GM12891 (cell line): ENCODE data around the gene RAN.

Experiments used
- POLR2A ChIP-seq: IDR thresholded peaks from 2 replicates; pipeline ENCODE4 v1.6.1; 2011; ENCODE audit warnings: low read depth, low read length, control low read depth
- POLR2AphosphoS5 ChIP-seq: IDR thresholded peaks from 2 replicates; pipeline ENCODE4 v1.6.1; 2011; ENCODE audit warnings: low read depth, low read length, control low read depth
- POU2F2 ChIP-seq: IDR thresholded peaks from 2 replicates; pipeline ENCODE4 v1.6.1; 2011; ENCODE audit warnings: low read depth, mild to moderate bottlenecking, control low read depth, low read length, moderate library complexity
- TAF1 ChIP-seq: IDR thresholded peaks from 2 replicates; pipeline ENCODE4 v1.6.1; 2011; ENCODE audit warnings: low read depth, low read length, control low read depth

DNA sequence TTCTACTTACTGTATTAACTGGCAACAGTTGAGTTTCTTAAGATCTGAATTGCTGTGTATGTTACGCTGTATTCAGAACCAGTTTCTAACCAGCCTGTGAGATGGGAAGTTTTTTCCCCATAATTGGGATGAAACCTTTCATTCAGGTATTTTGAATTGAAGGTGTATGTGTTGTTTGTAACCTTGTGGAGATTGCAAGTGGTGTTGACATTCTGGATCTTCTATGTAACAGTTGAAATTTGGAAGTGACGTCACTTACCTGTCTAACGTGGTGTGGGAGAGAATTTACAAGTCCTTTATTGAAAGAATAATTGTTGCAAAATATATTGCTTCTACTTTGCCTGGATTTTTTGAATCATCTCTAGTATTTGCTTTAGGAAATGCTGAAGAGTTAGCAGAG lies 5.5 kb downstream of the RAN start:
- TF ChIP-seq POLR2A (no peak), POLR2AphosphoS5 (peak; percentile 61; the same call in 1 of the 2 replicates), TAF1 (no peak), POU2F2 (no peak)
